ENCODE results near the gene TEAD4.
A peak's percentile ranks its signal among the peaks of the same experiment; 100 is the strongest.

TEAD4 gene

DNA sequence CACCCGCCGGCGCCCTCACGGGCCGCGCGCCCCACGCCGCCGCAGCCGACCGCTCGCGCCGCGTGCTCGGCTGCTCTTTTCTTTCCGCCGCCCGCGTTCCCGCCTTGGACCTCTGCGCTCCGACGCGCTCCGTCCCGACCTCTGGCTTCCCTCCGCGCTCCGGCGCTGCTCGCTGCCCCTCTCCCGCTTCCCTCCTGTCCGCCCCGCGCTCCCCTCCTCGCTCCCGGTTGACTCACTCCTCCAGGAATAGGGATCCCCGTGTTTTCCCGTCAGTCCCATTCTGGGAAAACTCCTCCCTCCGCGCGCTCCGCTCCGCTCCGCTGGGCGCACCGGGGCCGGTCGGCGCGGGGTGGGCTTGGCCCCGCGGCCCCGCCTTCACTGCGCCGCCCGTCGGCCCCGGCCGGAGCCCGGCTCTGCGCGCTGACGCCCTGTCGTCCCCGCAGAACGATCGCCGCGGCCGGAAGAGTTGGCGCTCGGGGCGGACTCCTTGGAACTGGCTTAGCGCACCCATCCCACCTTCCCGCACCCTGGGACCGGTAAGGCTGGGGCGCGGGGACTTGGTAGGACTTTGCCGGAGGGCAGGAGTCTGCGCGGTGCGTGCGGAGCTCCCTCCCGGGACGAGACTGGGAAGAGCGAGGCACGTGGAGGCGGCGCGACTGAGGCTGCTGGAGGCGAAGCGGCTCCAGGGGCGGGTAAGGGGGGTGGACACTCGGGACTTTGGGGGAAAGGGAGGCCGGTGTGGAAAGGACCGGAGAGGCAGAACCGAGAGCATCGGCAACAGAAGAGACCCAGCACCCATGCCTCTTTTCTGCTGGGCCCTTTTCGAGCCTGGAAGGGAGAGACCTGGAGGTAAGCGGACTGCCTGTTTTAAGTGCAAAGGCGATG lies 550 bp downstream of the TEAD4 start:
- peak; percentile 59 for DNase-seq (ENCODE audit: low read depth)
- peak overlapping the region; percentile 67 for H3K4me3 ChIP-seq (ENCODE audit: low read length)
- TF ChIP-seq, protein P1, sequence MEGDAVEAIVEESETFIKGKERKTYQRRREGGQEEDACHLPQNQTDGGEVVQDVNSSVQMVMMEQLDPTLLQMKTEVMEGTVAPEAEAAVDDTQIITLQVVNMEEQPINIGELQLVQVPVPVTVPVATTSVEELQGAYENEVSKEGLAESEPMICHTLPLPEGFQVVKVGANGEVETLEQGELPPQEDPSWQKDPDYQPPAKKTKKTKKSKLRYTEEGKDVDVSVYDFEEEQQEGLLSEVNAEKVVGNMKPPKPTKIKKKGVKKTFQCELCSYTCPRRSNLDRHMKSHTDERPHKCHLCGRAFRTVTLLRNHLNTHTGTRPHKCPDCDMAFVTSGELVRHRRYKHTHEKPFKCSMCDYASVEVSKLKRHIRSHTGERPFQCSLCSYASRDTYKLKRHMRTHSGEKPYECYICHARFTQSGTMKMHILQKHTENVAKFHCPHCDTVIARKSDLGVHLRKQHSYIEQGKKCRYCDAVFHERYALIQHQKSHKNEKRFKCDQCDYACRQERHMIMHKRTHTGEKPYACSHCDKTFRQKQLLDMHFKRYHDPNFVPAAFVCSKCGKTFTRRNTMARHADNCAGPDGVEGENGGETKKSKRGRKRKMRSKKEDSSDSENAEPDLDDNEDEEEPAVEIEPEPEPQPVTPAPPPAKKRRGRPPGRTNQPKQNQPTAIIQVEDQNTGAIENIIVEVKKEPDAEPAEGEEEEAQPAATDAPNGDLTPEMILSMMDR (IDR thresholded peaks at IDR 0.05; ENCODE audit: insufficient read depth, low read depth, low read length, missing control alignments): no peak

DNA sequence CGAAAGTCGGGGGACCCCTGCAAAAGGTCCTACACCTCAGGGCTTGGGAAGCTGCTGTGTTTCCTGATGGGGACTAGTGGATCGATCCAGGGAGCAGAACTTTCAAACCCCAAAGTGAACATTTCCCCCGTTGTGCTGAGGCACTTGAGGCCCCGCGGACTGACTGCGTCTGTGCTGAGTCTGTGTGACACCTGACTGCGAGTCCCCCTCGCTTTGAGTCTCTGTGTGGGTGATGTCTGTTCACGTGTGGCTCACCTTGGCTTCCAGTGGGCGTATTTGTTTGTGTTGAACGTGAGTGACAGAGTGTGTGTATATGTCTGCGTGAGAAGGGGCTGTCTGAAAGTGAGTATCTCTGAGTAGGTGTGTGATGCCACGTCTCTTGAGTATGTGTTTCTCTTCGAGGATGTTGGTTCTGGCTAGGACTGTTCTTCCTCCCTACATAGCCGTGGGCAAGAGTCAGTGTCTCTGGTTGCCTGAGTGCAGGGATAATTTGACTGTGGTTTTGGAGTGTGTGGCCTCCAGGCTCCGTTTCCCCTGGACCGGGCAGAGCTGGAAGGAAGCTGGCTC lies 1.3 kb downstream of the TEAD4 start:
- peak overlapping the region; percentile 67 for H3K4me3 ChIP-seq (ENCODE audit: low read length)
- TF ChIP-seq, protein P1 (IDR thresholded peaks at IDR 0.05; ENCODE audit: insufficient read depth, low read depth, low read length, missing control alignments): no peak
- peak; percentile 39 for DNase-seq (ENCODE audit: low read depth)

- TF ChIP-seq, protein P1 (IDR thresholded peaks at IDR 0.05; ENCODE audit: insufficient read depth, low read depth, low read length, missing control alignments): no peak
- peak; percentile 5 for DNase-seq (ENCODE audit: low read depth)
- H3K4me3 ChIP-seq (ENCODE audit: low read length): no peak overlapping the region
Measured at GRCh38 chr12:2960996-2961616, 1.9 kb downstream of the TEAD4 start.

GRCh38 chr12:2961705-2962104 lies 2.5 kb downstream of the TEAD4 start:
- TF ChIP-seq, protein P1 (IDR thresholded peaks at IDR 0.05; ENCODE audit: insufficient read depth, low read depth, low read length, missing control alignments): no peak
- DNase-seq (ENCODE audit: low read depth): no peak
- no peak overlapping the region for H3K4me3 ChIP-seq (ENCODE audit: low read length)

- TF ChIP-seq, protein P1 (IDR thresholded peaks at IDR 0.05; ENCODE audit: insufficient read depth, low read depth, low read length, missing control alignments): no peak
- H3K4me3 ChIP-seq (ENCODE audit: low read length): no peak overlapping the region
- DNase-seq (ENCODE audit: low read depth): no peak
Measured at GRCh38 chr12:2963154-2963759, 4.1 kb downstream of the TEAD4 start.

DNA sequence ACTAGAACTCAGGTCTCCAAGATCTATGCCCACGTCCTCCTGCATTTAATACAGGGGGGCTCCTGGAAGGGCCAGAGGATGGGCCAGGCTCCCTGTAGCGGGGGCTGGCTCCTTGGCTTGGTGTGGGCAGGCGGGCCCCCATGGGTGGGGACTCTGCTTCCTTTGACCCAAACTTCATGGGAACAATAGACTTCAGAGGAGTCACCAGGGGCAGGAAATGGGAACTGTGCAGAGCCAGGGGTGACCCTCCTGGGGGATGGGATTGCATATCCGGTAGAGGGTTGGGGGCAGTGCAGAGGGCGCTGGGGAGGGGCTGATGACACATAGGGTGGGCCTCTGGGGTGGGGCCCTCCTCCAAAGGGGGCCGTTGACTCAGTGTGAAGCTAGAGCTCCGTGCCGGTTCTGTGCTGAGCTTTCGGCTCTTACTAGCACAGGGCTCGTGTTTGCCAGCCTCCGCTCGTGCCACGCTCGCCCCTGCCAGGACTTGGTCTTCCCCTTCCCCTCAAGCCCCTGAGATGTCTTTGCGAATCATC lies 4.6 kb downstream of the TEAD4 start:
- no peak overlapping the region for H3K4me3 ChIP-seq (ENCODE audit: low read length)
- DNase-seq (ENCODE audit: low read depth): no peak
- TF ChIP-seq, protein P1 (IDR thresholded peaks at IDR 0.05; ENCODE audit: insufficient read depth, low read depth, low read length, missing control alignments): no peak
